ENCODE results near the gene LRRC47.

The LRRC47 gene

DNA sequence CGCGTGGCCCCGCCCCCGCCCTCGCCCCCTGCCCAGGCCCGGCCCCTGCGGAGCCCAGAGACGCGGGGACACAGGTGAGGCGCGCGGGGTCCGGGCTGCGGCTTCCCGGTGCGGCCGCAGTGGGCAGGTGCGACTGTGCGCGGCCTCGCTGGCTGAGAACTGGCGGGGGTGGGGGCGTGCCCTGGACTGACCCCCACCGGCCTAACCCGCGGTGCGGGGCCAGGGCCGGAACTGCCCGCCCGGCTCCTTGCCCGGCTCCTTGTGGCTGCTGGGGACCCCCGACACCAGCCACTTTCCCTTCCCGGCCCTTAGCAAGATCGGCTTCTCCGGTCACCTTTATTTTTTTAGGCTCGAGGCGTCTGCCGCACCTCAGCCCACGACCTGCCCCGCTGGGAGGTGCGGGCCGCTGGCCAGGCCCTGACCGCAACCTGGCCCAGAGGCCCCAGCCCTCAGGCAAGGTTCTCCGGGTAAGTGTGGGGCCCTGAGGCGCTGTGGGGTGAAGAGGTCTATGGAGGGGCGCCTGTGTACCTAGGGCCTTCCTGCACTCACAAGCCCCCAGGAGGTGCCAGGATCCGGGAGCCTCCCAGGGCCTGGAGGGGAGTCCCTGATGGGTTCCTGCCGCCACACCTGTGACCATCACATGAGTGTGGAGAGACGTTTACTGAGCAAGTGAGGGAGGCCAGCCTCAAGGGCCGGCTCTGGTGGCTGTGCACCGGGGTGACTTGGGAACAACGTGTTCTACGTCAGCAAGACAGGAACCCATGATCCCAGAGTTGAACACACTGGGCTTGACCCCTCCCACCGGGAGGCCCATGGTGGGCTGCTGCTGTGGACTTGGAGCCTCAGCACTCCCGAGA is 23.4 kb downstream of the LRRC47 start, which contains the start of gene SMIM1:
Gene SMIM1, plus strand, starts transcription at position 35 of the 857 bp plus-strand sequence. CDS start 2,625 bp downstream, outside the sequence.
- H3K27me3 Mint-ChIP-seq (ENCODE audit: low read depth): peaks cover 8% of the 10 kb centered on the region
- TF ChIP-seq, protein P1, sequence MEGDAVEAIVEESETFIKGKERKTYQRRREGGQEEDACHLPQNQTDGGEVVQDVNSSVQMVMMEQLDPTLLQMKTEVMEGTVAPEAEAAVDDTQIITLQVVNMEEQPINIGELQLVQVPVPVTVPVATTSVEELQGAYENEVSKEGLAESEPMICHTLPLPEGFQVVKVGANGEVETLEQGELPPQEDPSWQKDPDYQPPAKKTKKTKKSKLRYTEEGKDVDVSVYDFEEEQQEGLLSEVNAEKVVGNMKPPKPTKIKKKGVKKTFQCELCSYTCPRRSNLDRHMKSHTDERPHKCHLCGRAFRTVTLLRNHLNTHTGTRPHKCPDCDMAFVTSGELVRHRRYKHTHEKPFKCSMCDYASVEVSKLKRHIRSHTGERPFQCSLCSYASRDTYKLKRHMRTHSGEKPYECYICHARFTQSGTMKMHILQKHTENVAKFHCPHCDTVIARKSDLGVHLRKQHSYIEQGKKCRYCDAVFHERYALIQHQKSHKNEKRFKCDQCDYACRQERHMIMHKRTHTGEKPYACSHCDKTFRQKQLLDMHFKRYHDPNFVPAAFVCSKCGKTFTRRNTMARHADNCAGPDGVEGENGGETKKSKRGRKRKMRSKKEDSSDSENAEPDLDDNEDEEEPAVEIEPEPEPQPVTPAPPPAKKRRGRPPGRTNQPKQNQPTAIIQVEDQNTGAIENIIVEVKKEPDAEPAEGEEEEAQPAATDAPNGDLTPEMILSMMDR (IDR thresholded peaks at IDR 0.05; ENCODE audit: unreplicated experiment in 3 of 3): no peak
- H3K36me3 Mint-ChIP-seq (ENCODE audit: low read depth): no peaks in the 10 kb centered on the region
- peak within 1 kb of the TSS; percentile 54 to 80 (median 74) for H3K4me3 Mint-ChIP-seq
- H3K9me3 Mint-ChIP-seq: no peaks in the 10 kb centered on the region
- peaks cover 16% of the 10 kb centered on the region for H3K4me1 Mint-ChIP-seq
- peak within 1 kb of the TSS; percentile 39 to 59 (median 48) for H3K27ac Mint-ChIP-seq

DNA sequence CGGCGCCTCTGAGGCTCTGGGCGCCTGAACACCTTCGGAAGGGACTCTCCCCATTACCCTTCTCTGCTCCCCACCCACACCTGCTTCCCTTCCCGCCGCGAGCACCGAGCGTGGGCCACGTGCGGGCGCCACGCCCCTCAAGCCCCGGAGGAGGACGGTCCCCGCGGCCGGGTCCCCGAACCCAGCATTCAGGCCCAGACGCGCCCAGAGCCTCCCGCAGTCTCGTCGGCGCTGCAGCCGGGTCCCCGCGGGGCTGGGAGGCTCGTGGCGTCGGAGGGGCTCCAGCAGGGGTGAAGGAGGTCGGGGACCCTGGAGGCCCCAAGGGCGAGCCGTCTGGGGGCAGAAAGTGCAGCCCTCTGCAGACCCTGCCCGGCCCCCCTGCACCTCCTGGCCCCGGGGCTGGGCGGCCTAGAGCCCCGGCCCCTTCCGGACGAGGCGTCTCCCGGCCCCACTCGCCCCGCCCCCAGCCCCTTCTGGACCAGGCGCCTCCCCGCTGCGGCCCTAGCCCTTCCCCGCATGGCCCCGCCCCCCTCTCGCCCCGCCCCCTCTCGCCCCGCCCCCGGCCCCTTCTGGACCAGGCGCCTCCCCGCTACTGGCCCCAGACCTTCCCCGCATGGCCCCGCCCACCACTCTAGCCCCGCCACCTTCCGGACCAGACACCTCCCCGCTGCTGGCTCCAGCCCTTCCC is 24.1 kb downstream of the LRRC47 start:
- H3K4me3 Mint-ChIP-seq: peak overlapping the region; percentile 47 to 80 (median 74)
- no peaks in the 10 kb centered on the region for H3K9me3 Mint-ChIP-seq
- H3K27me3 Mint-ChIP-seq (ENCODE audit: low read depth): peaks cover 8% of the 10 kb centered on the region
- no peaks in the 10 kb centered on the region for H3K36me3 Mint-ChIP-seq (ENCODE audit: low read depth)
- no peak overlapping the region for H3K27ac Mint-ChIP-seq
- H3K4me1 Mint-ChIP-seq: peaks cover 16% of the 10 kb centered on the region
- TF ChIP-seq, protein P1 (IDR thresholded peaks at IDR 0.05; ENCODE audit: unreplicated experiment in 3 of 3): no peak

DNA sequence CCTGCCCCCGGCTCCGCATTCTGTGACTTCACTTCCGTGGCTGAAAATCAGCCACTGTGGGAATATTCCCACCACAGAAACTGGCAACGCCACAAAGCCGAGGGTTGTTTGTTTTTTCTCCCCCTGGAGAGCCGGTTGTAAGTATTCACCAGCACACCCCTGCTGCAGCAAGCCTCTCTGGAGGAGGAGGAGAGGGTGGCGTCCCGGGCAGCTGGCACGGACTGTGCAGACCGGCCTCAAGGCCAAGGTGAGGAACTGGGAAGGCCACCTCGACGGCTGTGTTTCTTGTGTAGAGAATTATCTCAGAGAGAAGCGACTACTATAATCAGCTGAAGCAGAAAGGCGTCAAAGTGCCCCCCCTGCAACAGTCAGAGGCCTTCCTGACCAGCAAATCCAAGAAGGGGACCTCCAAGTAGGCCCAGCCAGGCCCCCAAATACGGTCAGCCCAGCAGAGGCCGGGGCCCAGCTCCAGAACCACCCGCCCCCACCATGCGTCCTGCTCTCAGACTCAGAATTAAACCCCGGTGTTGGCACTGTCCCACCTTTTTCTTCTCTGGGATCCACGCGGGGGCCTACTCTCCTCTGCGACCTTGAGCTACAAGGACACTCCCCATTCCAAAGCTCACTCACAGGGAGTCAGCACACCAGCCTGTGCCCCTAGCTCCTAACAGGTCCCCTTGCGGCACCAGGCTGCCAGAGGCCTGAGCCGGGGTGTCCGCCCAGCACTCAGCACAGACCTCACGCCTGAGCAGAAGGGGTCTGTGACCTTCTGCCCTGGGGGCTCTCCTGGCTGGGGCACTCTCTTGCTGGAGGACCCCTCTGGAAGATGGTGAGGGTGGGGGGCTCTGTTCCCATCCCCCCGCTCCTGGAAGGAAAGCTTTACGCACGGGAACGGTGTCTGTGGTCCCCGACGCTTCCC is 24.9 kb downstream of the LRRC47 start:
- peaks cover under 1% of the 10 kb centered on the region for H3K9me3 Mint-ChIP-seq
- H3K27ac Mint-ChIP-seq: no peak overlapping the region
- H3K4me1 Mint-ChIP-seq: peaks cover 16% of the 10 kb centered on the region
- peaks cover 9% of the 10 kb centered on the region for H3K27me3 Mint-ChIP-seq (ENCODE audit: low read depth)
- H3K4me3 Mint-ChIP-seq: peak overlapping the region; percentile 74 to 80 (median 75)
- H3K36me3 Mint-ChIP-seq (ENCODE audit: low read depth): no peaks in the 10 kb centered on the region
- TF ChIP-seq, protein P1 (IDR thresholded peaks at IDR 0.05; ENCODE audit: unreplicated experiment in 3 of 3): no peak

DNA sequence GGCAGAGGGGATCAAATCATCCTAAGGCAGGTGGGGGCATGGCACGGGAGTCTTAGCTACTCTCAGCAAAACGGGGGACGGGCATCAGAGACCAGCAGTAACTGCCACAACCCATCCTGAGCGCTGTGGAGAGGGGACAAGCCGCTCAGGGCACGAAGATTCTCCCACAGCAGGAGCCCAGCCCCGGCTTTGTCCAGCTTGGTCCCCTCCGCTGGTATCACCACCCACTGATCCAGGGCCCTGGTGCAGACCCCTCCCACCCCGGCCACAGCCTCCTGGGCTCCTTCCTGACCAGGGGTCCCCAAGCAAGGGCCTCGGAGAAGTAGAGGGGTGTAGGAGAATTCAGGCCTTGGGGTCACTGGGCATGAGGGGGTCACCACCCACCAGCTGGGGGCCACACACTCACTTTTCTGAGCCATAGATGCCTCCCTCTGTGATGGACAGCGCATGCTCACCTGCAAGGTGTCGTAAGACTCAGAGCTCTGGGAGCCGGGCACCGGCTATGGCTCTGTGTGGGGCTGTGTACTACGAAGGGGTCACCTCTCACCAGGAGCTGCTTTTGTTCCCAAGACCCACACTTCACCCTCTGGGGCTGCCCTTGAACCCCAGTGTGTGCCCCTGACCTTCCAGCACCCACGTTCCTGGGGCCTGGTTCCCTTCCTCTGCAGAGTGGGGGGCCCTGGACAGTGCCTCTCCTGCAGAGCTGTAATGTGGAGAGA is 26.1 kb downstream of the LRRC47 start:
- TF ChIP-seq, protein P1 (IDR thresholded peaks at IDR 0.05; ENCODE audit: unreplicated experiment in 3 of 3): no peak
- Mint-ChIP-seq H3K27me3 (ENCODE audit: low read depth) (peaks cover 19% of the 10 kb centered on the region), H3K36me3 (ENCODE audit: low read depth) (no peaks in the 10 kb centered on the region), H3K4me3 (peak overlapping the region; percentile 74 to 80 (median 75)), H3K4me1 (peaks cover 14% of the 10 kb centered on the region), H3K27ac (no peak overlapping the region), H3K9me3 (peaks cover 5% of the 10 kb centered on the region)

DNA sequence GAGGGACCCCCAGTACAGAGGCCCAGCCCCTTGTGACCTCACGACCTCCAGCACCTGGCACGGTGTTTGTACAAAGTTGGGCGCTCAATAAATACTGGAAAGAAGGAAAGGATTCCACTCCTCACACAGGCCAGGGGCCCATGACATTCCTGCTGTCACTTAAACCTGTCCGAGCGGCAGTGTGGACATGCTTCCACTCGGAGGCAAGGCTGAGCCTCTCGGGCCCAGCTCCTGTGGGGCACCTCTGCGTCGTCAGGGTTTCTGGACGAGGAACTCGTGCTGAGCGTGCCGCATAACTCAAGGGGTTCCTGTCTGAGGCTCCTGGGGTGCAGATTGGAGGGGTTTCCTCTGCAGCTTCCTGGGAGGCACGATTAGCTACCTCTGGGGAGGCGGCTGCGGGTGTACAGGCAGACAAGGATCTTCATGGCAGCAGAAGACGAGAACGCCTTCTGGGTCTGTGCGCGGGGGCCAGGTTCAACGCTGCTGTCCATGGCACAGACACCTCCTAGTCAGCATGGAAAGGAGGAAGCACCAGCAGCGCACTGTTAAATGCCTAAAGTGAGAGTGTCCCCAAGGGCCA is 27.4 kb downstream of the LRRC47 start:
- Mint-ChIP-seq H3K4me3 (no peak overlapping the region), H3K4me1 (peaks cover 8% of the 10 kb centered on the region), H3K27ac (no peak overlapping the region), H3K27me3 (ENCODE audit: low read depth) (peaks cover 23% of the 10 kb centered on the region), H3K9me3 (peaks cover 5% of the 10 kb centered on the region), H3K36me3 (ENCODE audit: low read depth) (no peaks in the 10 kb centered on the region)
- TF ChIP-seq, protein P1 (IDR thresholded peaks at IDR 0.05; ENCODE audit: unreplicated experiment in 3 of 3): no peak

All from nephron (organoid).